MM.1S (cell line): Measurements from ENCODE around the gene STXBP1.

Experiments used
- CTCF ChIP-seq: fragments of 300-600 bp; sonication (generic); IDR thresholded peaks from 2 replicates; pipeline ENCODE4 v1.5.1; 2016; ENCODE audit warnings: antibody characterized with exemption, low read length, mixed read lengths
- EZH2phosphoT487 ChIP-seq: fragments of 300-600 bp; sonication (generic); IDR thresholded peaks from 2 replicates; pipeline ENCODE4 v1.6.1; 2018; ENCODE audit warnings: antibody characterized with exemption, low read length

- no peak for TF ChIP-seq EZH2phosphoT487
- TF ChIP-seq CTCF: no peak
Observed at GRCh38 chr9:127574072-127574993, 37.7 kb upstream of the STXBP1 start.
